Measurements from ENCODE around the gene PTGER2.

PTGER2 gene

GRCh38 chr14:52342849-52343596, 28.9 kb downstream of the PTGER2 start:
- DNase-seq = no peak

GRCh38 chr14:52346778-52347177, 32.7 kb downstream of the PTGER2 start:
- no peak for DNase-seq

- DNase-seq = no peak
Measured at GRCh38 chr14:52348279-52348678, 34.2 kb downstream of the PTGER2 start.

GRCh38 chr14:52348776-52349175, 34.7 kb downstream of the PTGER2 start:
- DNase-seq = no peak

GRCh38 chr14:52349731-52350130, 35.6 kb downstream of the PTGER2 start:
- no peak for DNase-seq

- no peak for DNase-seq
Measured at GRCh38 chr14:52350445-52350844, 36.3 kb downstream of the PTGER2 start.

- DNase-seq = no peak
Measured at GRCh38 chr14:52351233-52352060, 37.3 kb downstream of the PTGER2 start.

GRCh38 chr14:52352061-52352491, 38.0 kb downstream of the PTGER2 start:
- DNase-seq = peak; percentile 75

- peak; percentile 26 for DNase-seq
Measured at GRCh38 chr14:52352569-52352968, 38.5 kb downstream of the PTGER2 start.

- DNase-seq = no peak
Measured at GRCh38 chr14:52354242-52354641, 40.1 kb downstream of the PTGER2 start.

GRCh38 chr14:52355016-52355431, 40.9 kb downstream of the PTGER2 start:
- DNase-seq = peak; percentile 76

GRCh38 chr14:52355526-52355925, 41.4 kb downstream of the PTGER2 start:
- peak; percentile 57 for DNase-seq

- no peak for DNase-seq
Measured at GRCh38 chr14:52356025-52356424, 41.9 kb downstream of the PTGER2 start.

GRCh38 chr14:52360831-52361230, 46.7 kb downstream of the PTGER2 start:
- DNase-seq = no peak

GRCh38 chr14:52363041-52363704, 49.1 kb downstream of the PTGER2 start:
- DNase-seq = no peak

- peak; percentile 68 for DNase-seq
Measured at GRCh38 chr14:52363961-52364360, 49.8 kb downstream of the PTGER2 start.

- DNase-seq = no peak
Measured at GRCh38 chr14:52365071-52365470, 51.0 kb downstream of the PTGER2 start.

GRCh38 chr14:52366796-52367315, 52.7 kb downstream of the PTGER2 start:
- DNase-seq = no peak

- no peak for DNase-seq
Measured at GRCh38 chr14:52369305-52369801, 55.2 kb downstream of the PTGER2 start.

GRCh38 chr14:52370406-52370935, 56.4 kb downstream of the PTGER2 start:
- DNase-seq = no peak

GRCh38 chr14:52377940-52378339, 63.8 kb downstream of the PTGER2 start:
- DNase-seq = no peak

Data from MV-4-11 (cell line).